ENCODE results near the gene CDH11.

DNA sequence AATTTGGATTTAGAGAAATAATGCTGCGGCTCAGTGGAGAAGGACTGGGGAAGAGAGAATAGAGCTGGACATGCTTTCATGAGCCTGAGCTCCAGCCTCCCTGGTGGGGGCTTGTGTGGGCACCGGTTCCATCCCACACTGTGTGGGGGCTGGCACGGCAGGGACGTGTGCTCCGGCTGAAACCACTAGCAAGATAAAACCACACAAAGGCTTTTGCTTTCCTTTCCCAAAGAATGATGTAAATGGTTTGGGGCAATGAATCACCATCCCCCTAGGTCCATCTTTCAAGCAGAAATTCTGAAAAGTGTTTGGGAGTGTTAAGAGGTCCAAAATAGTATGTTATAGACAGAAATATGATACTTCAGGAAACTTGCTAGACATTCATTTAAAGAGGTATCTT, 77.0 kb downstream of the CDH11 start:
- TF ChIP-seq CTCF (conservative IDR thresholded peaks at IDR 0.05; ENCODE audit: low read depth, low read length) (no peak), EZH2 (IDR thresholded peaks at IDR 0.05; ENCODE audit: borderline replicate concordance, low read depth, low read length, poor library complexity, severe bottlenecking) (no peak)
